ENCODE data around the gene NTNG2.

- TF ChIP-seq CTCF (conservative IDR thresholded peaks at IDR 0.05 in 1 of 2, IDR thresholded peaks at IDR 0.05 in 1 of 2; ENCODE audit: extremely low read depth in 1 of 2, insufficient read depth in 1 of 2, low read depth in 1 of 2, low read length in 2 of 2), result no peak
- no peak for TF ChIP-seq EZH2 (IDR thresholded peaks at IDR 0.05; ENCODE audit: borderline replicate concordance, low read length)
Observed at GRCh38 chr9:132204883-132205282, 43.0 kb downstream of the NTNG2 start.
